ENCODE data around the gene LMNA.
"Not testable (repeated sequence)": the region's sequence is repeated elsewhere in the genome, so short reads cannot be mapped to it uniquely, and the experiment has no call there.

Gene LMNA

DNA sequence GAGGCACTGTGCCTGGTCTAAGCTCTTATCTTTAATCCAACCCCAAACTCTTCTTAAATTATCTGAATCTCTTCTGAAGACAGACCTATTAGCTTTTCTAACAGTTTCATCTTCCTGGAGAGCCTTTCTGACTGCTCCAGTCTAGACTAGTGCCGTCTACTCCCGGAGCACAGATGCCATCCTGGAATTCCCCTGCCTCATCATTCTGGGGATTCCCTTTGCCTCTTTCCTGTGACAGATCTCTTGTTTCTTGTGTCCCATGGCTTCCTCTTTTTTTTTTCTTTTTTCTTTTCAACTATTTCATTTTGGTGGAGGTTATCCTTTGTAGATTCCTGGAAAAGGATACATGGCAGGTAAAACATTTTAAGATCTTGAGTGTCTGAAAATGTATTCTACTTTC is 50.6 kb downstream of the LMNA start:
- Histone ChIP-seq H3K27me3 (no peaks in the 10 kb centered on the region), H3K4me1 (peaks cover 7 to 57% (median 14%) of the 10 kb centered on the region in 10 experiments), H3K4me3 (no peak overlapping the region), H3K27ac (peak overlapping the region in 3 of 11 experiments; percentile 38 to 69 (median 63); a peak in 5 of 22 replicates), H3K36me3 (peaks cover 0 to 95% (median 80%) of the 10 kb centered on the region in 11 experiments; a peak in 17 of 22 replicates), H3K9me3 (replicated peaks in 1 of 11) (peaks cover 0 to 19% (median 12%) of the 10 kb centered on the region in 11 experiments; a peak in 15 of 22 replicates), H3K9ac (peak overlapping the region in 3 of 11 experiments; percentile 11 to 59 (median 47); a peak in 3 of 22 replicates), H4K20me1 (peaks cover 0 to 7% (median 0%) of the 10 kb centered on the region in 11 experiments; a peak in 2 of 22 replicates), H3K4me2 (peak overlapping the region in 3 of 11 experiments; percentile 51 to 72 (median 68); a peak in 6 of 22 replicates)
- TF ChIP-seq Cebpa-rat (IDR thresholded peaks at IDR 0.05), result no peak

DNA sequence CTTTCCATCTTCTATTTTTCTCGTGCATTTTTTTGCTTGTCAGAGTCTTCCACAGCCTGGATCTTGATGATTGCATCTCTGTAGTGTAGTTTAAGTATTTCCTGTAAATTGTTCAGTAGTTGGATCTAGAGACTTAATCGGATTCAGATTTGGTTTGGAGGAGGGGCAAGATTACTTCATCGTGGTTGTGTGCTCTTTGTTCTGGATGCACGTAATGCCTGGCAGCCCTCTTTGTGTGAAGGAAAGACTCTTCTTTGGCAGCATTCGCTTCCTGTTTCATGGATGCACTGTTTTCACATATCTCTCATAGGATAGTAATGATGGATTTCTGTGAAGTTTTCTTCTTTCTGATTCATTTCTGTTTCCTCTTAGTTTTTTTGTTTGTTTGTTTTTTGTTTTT is 53.0 kb downstream of the LMNA start:
- Histone ChIP-seq H3K9me3 (replicated peaks in 1 of 11) (peaks cover 0 to 19% (median 12%) of the 10 kb centered on the region in 11 experiments; a peak in 15 of 22 replicates), H3K27me3 (no peaks in the 10 kb centered on the region), H3K36me3 (peaks cover 0 to 100% (median 83%) of the 10 kb centered on the region in 11 experiments; a peak in 18 of 22 replicates), H3K9ac (no peak overlapping the region), H4K20me1 (peaks cover 0 to 6% (median 0%) of the 10 kb centered on the region in 11 experiments; a peak in 3 of 22 replicates), H3K4me1 (peaks cover 0 to 38% (median 2%) of the 10 kb centered on the region in 10 experiments; a peak in 12 of 20 replicates), H3K4me2 (no peak overlapping the region), H3K4me3 (no peak overlapping the region), H3K27ac (no peak overlapping the region)
- no peak for TF ChIP-seq Cebpa-rat (IDR thresholded peaks at IDR 0.05)

DNA sequence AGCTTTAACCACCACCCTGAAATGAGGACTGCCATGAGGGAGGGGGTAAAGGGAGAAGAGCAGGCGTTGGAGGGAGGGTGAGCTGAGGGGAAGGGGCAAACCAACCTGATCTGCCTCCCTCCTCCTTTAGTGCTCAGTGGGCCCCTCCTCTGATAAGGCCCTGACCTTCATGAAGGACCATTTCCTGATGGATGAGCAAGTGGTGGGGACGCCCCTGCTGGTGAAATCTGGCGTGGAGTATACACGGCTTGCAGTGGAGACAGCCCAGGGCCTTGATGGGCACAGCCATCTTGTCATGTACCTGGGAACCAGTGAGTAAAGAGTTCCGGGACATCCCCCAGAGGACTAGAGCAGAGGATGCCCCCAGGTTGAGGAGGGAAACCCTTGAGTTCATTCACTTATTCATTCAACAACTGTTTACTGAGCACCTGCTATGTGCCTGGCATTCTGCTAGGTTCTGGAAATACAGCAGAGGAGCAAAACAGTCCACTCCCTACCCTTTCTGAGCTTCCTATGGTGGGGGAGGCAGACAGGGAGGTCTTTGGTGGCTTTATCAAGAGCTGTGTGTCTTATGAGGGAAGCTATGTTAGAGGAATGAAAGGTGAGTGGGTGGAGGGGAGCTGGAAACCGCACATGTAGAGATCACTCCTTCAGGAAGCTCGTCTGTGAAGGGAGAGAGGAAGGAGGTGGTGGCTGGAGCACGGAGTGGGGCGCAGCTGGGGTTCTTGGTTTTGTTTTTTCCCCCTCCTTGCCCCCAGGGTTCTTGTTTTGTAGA is 58.4 kb downstream of the LMNA start:
- TF ChIP-seq Cebpa-rat (IDR thresholded peaks at IDR 0.05), result no peak
- no peaks in the 10 kb centered on the region for H3K9me3 ChIP-seq (replicated peaks in 1 of 11)
- H3K4me1 ChIP-seq, result peaks cover 0 to 11% (median 9%) of the 10 kb centered on the region in 10 experiments; a peak in 14 of 20 replicates
- H3K9ac ChIP-seq, result peak overlapping the region in 1 of 11 experiments; percentile 61; a peak in 3 of 22 replicates
- H3K4me3 ChIP-seq, result no peak overlapping the region
- peaks cover 5 to 100% (median 82%) of the 10 kb centered on the region in 11 experiments; a peak in 18 of 22 replicates for H3K36me3 ChIP-seq
- H3K27me3 ChIP-seq, result no peaks in the 10 kb centered on the region
- no peak overlapping the region for H3K27ac ChIP-seq
- H3K4me2 ChIP-seq, result peak overlapping the region in 8 of 11 experiments; percentile 1 to 44 (median 23); a peak in 13 of 22 replicates
- H4K20me1 ChIP-seq, result peaks cover 0 to 30% (median 0%) of the 10 kb centered on the region in 11 experiments; a peak in 8 of 22 replicates

DNA sequence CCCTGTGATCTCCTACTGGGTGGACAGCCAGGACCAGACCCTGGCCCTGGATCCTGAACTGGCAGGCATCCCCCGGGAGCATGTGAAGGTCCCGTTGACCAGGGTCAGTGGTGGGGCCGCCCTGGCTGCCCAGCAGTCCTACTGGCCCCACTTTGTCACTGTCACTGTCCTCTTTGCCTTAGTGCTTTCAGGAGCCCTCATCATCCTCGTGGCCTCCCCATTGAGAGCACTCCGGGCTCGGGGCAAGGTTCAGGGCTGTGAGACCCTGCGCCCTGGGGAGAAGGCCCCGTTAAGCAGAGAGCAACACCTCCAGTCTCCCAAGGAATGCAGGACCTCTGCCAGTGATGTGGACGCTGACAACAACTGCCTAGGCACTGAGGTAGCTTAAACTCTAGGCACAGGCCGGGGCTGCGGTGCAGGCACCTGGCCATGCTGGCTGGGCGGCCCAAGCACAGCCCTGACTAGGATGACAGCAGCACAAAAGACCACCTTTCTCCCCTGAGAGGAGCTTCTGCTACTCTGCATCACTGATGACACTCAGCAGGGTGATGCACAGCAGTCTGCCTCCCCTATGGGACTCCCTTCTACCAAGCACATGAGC is 62.2 kb downstream of the LMNA start:
- H3K4me2 ChIP-seq, result no peak overlapping the region
- no peak overlapping the region for H3K27ac ChIP-seq

DNA sequence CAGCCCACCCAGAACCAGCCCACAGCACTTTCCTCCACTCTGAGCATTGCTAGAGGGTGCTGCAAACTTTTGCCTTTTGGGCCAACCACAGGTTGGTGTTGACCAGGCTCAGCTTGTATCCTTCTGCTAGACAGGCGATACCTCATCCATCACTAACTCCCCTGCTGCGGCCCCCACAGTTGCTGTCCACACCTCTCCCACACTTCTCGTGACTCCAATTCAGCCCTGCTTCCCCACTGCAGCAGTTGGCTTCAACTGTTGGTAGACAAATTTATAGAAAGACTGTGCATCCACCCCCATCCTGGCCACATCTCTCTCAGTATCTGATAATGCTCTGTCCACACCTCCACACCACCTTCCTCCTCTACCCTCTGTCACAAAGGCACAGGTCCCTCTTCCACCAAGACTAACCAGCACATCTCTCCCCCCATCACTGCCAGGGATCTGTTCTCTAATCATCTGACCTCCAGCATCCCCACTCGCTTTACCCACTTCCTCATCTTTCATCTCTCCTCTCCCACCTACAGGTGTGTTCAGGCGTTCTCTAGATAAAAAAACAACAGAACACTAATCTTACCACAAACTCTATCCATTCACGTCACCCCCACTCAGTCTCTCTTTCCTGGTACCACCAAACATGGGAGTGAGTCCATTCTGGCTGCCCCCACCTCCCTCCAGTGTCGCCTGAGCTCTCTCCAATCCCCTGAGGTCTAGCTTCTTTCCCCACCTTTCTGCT is 63.6 kb downstream of the LMNA start:
- Histone ChIP-seq H3K4me1 (peaks cover 0 to 9% (median 2%) of the 10 kb centered on the region in 10 experiments; a peak in 13 of 20 replicates), H3K27me3 (no peaks in the 10 kb centered on the region; a peak in 1 of 22 replicates), H3K27ac (no peak overlapping the region), H3K36me3 (peaks cover 5 to 66% (median 53%) of the 10 kb centered on the region in 11 experiments; a peak in 18 of 22 replicates), H3K4me3 (no peak overlapping the region), H3K9me3 (replicated peaks in 1 of 11) (no peaks in the 10 kb centered on the region), H3K4me2 (no peak overlapping the region), H3K9ac (no peak overlapping the region), H4K20me1 (peaks cover 0 to 27% (median 0%) of the 10 kb centered on the region in 11 experiments; a peak in 8 of 22 replicates)
- no peak for TF ChIP-seq Cebpa-rat (IDR thresholded peaks at IDR 0.05)

More for the DNA sequence above, 62.2 kb downstream of the LMNA start:
- no peaks in the 10 kb centered on the region for H3K9me3 ChIP-seq (replicated peaks in 1 of 11)
- TF ChIP-seq Cebpa-rat (IDR thresholded peaks at IDR 0.05), result no peak
- H3K27me3 ChIP-seq, result no peaks in the 10 kb centered on the region; a peak in 1 of 22 replicates
- peaks cover 0 to 30% (median 0%) of the 10 kb centered on the region in 11 experiments; a peak in 8 of 22 replicates for H4K20me1 ChIP-seq
- H3K9ac ChIP-seq, result no peak overlapping the region
- H3K36me3 ChIP-seq, result peaks cover 5 to 72% (median 62%) of the 10 kb centered on the region in 11 experiments; a peak in 18 of 22 replicates
- peaks cover 0 to 11% (median 9%) of the 10 kb centered on the region in 10 experiments; a peak in 14 of 20 replicates for H3K4me1 ChIP-seq
- H3K4me3 ChIP-seq, result no peak overlapping the region

DNA sequence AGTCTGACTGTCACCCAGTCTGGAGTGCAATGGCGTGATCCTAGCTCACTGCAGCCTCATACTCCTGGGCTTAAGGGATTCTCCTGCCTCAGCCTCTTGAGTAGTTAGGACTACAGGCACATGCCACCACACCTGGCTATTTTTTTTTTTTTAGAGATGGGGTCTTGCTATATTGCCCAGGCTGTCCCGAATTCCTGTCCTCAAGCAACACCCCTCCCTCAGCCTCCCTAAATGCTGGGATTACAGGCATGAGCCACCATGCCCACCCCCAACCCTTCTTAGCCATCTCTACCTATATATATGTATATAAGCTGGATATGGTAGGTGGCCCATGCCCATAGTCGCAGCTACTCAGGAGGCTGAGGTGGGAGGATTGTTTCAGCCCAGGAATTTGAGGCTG is 66.0 kb downstream of the LMNA start:
- Histone ChIP-seq H3K4me1 (peaks cover 0 to 5% (median 0%) of the 10 kb centered on the region in 10 experiments; a peak in 3 of 20 replicates), H4K20me1 (peaks cover 0 to 16% (median 0%) of the 10 kb centered on the region in 11 experiments; a peak in 2 of 22 replicates), H3K36me3 (peaks cover 5 to 66% (median 30%) of the 10 kb centered on the region in 11 experiments; a peak in 18 of 22 replicates), H3K27ac (no peak overlapping the region), H3K4me3 (no peak overlapping the region), H3K27me3 (no peaks in the 10 kb centered on the region; a peak in 1 of 22 replicates), H3K4me2 (no peak overlapping the region), H3K9ac (no peak overlapping the region), H3K9me3 (replicated peaks in 1 of 11) (peaks cover 0 to 2% (median 0%) of the 10 kb centered on the region in 11 experiments; a peak in 5 of 22 replicates)
- TF ChIP-seq Cebpa-rat (IDR thresholded peaks at IDR 0.05), result no peak

DNA sequence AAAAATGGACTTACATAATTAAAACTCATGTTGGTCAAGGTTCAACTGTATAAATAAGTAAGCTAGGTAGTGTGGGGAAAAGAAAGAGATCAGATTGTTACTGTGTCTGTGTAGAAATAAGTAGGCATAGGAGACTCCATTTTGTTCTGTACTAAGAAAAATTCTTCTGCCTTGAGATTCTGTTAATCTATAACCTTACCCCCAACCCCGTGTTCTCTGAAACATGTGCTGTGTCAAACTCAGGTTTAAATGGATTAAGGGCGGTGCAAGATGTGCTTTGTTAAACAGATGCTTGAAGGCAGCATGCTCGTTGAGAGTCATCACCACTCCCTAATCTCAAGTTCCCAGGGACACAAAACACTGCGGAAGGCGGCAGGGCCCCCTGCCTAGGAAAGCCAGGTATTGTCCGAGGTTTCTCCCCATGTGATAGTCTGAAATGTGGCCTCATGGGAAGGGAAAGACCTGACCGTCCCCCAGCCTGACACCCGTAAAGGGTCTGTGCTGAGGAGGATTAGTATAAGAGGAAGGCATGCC is 66.9 kb downstream of the LMNA start:
- Histone ChIP-seq H3K9me3 (replicated peaks in 1 of 11) (peaks cover 5 to 12% (median 9%) of the 10 kb centered on the region in 11 experiments), H3K36me3 (peaks cover 4 to 66% (median 20%) of the 10 kb centered on the region in 11 experiments; a peak in 18 of 22 replicates), H4K20me1 (peaks cover 0 to 11% (median 0%) of the 10 kb centered on the region in 11 experiments; a peak in 2 of 22 replicates)
- H3K9ac ChIP-seq, H3K4me1 ChIP-seq, H3K27me3 ChIP-seq, H3K27ac ChIP-seq, H3K4me2 ChIP-seq, H3K4me3 ChIP-seq: not testable (repeated sequence)

DNA sequence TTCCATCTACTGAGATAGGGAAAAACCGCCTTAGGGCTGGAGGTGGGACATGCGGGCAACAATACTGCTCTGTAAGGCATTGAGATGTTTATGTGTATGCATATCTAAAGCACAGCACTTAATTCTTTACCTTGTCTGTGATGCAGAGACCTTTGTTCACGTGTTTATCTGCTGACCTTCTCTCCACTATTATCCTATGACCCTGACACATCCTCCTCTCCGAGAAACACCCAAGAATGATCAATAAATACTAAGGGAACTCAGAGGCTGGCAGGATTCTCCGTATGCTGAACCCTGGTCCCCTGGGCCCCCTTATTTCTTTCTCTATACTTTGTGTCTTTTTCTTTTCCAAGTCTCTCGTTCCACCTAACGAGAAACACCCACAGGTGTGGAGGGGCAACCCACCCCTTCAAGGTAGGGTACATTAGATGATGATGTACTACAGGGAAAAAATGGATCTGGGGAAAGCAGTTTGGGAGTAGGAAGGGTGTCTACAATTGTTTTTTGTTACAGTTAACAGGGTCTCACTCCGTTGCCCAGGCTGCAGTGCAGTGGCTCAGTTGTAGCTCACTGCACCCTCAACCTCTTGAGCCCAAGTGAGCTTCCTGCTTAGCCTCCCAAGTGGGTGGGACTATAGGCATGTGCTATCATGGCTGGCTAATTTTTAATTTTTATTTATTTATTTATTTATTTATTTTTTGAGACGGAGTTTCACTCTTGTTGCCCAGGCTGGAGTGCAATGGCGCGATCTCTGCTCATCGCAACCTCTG is 67.7 kb downstream of the LMNA start:
- H3K4me2 ChIP-seq, result peak overlapping the region in 2 of 11 experiments; percentile 21 to 40; a peak in 3 of 22 replicates
- H3K9me3 ChIP-seq (replicated peaks in 1 of 11), result peaks cover 12 to 19% (median 17%) of the 10 kb centered on the region in 11 experiments
- not testable (repeated sequence) for H3K27ac ChIP-seq, H3K9ac ChIP-seq, H3K4me3 ChIP-seq, H4K20me1 ChIP-seq, H3K27me3 ChIP-seq, H3K4me1 ChIP-seq
- peaks cover 0 to 64% (median 13%) of the 10 kb centered on the region in 11 experiments; a peak in 16 of 22 replicates for H3K36me3 ChIP-seq
